Jurkat, Clone E6-1 (cell line): ENCODE measurements around the gene CMTR1.

ENCODE experiments used
- DNase-seq: peaks from one replicate; pipeline ENCODE4 v3.0.0-alpha.2; 2011; ENCODE audit warnings: low read depth, low spot score
- H3K4me3 ChIP-seq: 2 replicates; pipeline ENCODE4 v1.5.1; 2011; ENCODE audit warnings: mild to moderate bottlenecking, low read length, control low read depth, moderate library complexity

CMTR1 gene

DNA sequence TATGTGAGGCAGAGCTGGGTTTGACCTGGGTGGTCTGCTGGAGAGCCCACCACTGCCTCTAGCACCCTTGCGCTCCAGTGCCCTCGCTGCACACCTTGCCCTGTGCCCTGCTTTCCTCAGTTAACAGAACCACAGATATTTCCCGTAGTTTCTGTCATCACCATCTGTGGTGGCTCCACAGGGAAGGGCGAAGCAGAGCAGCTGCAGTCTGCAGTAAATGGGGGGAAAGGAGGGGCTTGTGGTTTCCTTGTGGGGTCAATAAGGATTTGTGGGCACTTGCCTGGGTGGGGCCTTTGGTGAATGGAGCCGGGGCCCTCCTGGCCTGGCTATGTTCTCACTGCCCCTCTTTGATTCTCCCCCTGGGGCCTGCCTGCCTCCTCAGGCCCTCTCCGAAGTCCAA is 87.9 kb downstream of the CMTR1 start:
- H3K4me3 ChIP-seq: no peak overlapping the region
- no peak for DNase-seq

GRCh38 chr6:37521674-37522073 is 88.7 kb downstream of the CMTR1 start:
- DNase-seq: no peak
- no peak overlapping the region for H3K4me3 ChIP-seq

DNA sequence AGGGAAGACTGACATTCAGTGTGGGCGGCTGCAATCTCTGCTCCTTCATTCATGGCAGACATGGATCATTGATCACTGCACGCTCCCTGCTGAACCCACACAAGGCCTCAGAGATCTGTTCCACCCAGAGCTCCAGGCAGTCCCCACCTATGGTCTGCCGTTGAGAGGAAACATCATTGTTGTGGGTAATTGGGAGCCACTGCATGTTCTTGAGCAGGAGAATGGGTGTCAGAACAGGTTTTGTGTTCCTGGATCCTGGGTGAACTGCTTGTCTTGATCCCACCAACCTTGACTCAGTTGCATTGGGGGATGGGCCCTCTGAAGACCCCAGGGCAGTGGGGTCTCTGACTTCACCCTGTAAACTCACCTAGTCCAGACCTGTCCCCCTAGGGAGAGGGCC is 89.8 kb downstream of the CMTR1 start:
- H3K4me3 ChIP-seq: no peak overlapping the region
- no peak for DNase-seq

- DNase-seq: no peak
Measured at GRCh38 chr6:37523412-37523811, 90.4 kb downstream of the CMTR1 start.

GRCh38 chr6:37524025-37524969 is 91.3 kb downstream of the CMTR1 start:
- DNase-seq: no peak
- H3K4me3 ChIP-seq: no peak overlapping the region

More at GRCh38 chr6:37523412-37523811, 90.4 kb downstream of the CMTR1 start:
- H3K4me3 ChIP-seq: no peak overlapping the region

DNA sequence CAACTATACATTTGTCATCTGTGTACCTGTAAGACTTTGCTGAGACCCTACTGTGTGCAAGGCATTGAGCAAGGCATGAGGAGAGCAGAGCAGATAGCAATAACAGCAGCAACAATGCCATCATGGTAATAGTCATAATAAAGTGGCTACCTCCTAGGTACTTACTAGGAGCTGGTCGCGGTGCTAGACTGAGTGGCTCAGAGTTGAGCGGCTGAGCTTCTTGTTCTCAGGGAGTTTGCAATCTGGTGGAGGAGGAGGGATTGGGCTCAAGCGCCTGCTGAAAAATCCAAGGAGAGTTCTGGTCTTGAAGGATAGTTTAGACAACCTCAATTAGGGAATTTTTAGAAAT is 91.9 kb downstream of the CMTR1 start:
- H3K4me3 ChIP-seq: no peak overlapping the region
- no peak for DNase-seq

- H3K4me3 ChIP-seq: no peak overlapping the region
- DNase-seq: no peak
Measured at GRCh38 chr6:37525460-37526357, 92.7 kb downstream of the CMTR1 start.

DNA sequence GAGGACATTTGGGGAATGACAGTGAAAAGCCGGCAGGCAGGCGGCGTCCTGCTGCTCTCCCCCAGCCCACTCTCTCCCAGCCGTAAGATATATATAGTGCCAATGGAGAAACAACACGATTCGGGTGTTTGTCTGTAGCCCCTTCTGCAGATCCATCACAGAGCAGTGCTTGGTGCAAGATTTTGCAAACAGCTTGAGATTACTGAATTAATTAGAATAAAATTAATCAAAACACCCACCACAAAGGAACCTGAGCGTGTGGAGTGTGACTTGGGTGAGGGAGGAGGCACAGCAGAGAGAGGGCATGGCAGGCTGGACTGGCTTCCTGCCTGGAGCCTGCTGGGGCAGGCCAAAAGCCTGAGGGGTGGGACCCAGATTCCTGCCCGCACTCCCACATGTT is 95.5 kb downstream of the CMTR1 start:
- no peak overlapping the region for H3K4me3 ChIP-seq
- DNase-seq: no peak

DNA sequence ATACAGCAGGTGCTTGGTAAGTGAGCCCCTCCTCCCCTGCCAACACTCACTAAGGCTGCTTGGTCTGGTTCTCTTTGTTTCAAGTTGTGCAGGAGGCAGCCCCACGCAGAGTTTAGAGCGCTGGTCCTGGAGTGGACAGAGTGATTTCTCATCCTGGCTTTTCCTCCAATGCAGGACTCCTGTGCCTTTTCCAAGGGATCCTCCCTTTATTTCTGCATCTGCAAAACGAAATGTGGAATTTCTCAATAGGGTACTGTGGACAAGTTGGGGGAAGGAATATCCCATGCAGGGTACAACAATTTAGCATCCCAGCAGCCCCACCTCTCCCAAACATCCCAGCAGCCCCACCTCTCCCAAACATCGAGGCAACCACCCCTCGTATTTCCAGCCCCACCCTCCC is 97.3 kb downstream of the CMTR1 start:
- H3K4me3 ChIP-seq: no peak overlapping the region
- no peak for DNase-seq

DNA sequence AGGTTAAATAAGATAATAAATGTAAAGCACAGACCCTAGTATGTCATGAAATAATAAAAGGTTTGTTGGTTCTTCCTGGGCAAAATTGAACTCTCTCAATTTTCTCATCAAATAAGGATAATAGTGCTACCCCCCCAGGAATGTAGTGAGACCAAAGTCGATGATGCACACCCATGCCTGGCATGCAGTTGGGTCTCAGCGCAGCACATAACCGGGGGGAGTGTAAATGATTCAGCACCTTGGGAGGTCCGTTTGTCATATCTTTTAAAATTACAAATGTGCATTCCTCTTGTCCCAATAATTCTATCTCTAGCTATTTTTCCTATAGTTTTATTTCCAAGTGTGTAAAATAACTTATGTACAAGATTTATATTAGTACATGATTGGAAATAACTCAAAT is 98.0 kb downstream of the CMTR1 start:
- DNase-seq: no peak
- no peak overlapping the region for H3K4me3 ChIP-seq
